CD4-positive, alpha-beta T cell treated with Interleukin-15 for 4 hours (primary cell): ENCODE measurements around the gene ANKS3.
A peak's percentile ranks its signal among the peaks of the same experiment; 100 is the strongest.

Experiments
- DNase-seq: peaks from one replicate; pipeline ENCODE4 v3.0.0-alpha.2; 2020; ENCODE audit warnings: low spot score

ANKS3 gene

DNA sequence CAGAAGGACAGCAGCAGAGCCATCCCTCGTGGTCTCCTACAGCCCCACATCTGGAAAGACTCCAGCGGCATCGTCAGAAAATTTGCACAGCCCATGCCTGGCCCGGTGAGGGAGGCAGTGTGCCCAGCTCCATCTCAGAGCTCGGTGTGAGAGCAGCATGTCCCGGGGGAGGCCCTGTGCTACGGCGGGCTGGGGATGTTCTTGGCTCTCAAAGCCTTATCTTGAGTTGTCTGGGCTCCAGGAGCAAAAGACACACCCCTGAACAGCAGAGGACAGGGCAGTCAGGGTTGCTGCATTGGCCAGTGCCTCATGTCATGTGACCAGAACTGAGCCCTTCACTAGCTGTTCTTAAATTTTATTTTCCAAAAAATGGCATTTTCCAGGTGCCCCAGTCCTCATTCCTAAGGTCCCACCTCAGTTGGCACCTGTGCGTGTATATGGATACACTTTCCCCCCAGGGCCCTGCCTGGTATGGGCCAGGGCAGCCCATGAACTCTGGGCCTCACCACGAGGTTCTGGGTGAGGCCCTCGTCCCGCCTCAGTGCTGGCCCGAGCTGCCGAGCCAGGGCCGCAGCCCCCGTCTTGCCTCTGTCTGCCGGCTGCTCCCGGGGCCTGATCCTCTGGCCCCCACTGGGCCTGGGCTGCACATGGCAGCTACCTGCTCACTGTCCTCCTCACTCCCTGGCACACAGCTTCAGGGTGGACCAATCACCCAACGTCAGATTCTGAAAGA, 37.7 kb downstream of the ANKS3 start:
- DNase-seq: no peak

GRCh38 chr16:4695473-4696171, 38.4 kb downstream of the ANKS3 start:
- no peak for DNase-seq

GRCh38 chr16:4694642-4695451, 39.2 kb downstream of the ANKS3 start:
- DNase-seq: no peak

DNA sequence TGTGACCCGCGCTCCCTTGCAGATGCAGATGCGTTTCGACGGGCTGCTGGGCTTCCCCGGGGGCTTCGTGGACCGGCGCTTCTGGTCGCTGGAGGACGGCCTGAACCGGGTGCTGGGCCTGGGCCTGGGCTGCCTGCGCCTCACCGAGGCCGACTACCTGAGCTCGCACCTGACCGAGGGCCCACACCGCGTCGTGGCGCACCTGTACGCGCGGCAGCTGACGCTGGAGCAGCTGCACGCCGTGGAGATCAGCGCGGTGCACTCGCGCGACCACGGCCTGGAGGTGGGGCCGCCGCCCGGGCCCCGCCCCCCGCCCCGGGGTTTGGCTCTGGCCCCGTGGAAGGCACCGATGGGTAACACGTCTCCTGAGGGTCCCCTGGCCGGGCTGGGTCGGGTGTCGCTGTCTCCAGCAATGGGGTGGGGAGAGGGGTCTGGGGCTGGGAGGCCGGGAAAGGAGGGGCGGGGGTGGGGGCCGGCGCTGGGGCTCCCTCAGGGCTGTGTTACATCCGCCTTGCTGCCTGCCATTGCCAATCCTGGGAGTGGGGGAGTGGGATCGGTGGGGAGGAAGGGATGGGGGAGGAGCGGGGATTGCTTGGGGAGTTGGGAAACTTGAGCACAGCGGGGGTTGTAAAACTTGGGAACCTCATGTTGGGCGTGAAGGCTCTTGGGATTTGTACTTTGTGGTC, 40.0 kb downstream of the ANKS3 start:
- DNase-seq: peak; percentile 54

DNA sequence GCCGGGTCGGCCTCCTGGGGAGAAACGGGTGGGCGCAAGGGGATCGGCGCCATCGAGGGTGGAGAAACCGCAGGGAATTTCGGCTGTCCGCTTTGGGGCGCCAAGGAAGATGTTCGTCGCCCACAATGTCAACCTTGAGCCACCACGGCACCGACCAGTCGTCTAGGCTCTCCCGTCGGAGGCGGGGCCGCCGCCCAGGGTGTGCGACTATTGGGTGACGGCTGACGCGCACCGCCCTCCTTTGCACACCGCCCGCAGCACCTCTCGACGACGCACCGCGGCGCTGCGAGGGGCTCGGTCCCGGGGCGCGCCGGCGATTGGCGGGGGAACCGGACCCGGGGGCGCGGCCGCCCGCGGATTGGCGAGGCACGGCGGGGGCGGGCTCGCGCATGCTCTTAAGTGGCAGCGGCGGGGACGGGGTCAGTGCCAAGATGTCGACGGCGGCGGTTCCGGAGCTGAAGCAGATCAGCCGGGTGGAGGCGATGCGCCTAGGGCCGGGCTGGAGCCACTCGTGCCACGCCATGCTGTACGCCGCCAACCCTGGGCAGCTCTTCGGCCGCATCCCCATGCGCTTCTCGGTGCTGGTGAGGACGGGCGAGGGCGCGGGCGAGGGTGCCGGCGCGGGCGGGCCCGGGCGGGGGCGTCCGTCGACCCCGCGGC, 40.6 kb downstream of the ANKS3 start, which contains the start of gene NUDT16L1:
Gene NUDT16L1 (plus strand): TSS at position 267 of the 660 bp plus-strand sequence. CDS start 165 bp downstream, at position 432.
- peak; percentile 96 for DNase-seq

GRCh38 chr16:4692460-4693295, 41.4 kb downstream of the ANKS3 start:
- no peak for DNase-seq

DNA sequence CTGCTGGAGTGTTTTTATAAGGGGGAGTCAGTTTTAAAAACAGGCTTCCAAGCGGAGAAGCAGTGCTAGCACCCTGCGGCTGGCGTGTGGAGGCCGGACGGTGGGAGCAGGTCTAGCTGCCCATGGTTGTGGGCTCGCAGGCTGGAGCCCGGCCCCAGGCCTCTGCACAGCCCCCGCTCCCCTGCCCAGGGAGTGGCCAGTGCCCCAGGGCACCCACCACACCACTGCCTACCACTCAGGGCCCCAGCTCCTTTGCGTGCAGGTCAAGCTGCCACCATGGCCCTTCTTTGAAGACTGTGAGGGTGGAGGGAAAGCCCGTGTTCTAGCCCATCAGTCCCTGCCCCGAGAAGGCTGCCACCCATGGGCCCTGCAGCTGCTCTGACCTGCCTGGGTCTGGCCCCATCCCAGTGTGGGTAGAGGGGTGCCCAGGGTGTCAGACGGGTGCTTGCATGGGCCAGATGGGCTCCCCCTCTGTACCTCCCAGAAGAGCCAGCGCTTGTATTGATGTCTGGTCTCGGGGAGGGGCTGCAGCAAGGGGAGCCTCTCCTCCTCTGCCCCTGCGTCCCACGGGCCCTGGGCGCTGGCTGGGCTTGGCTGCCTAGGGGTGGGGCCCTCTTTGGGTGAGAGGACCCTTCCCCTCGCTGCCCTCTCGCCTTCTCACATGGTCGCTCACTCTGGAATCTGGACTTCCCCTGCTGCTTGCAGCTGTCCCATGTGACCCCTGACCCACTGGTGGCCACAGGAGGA, 42.2 kb downstream of the ANKS3 start:
- no peak for DNase-seq

GRCh38 chr16:4690946-4691665, 43.0 kb downstream of the ANKS3 start:
- DNase-seq: no peak

DNA sequence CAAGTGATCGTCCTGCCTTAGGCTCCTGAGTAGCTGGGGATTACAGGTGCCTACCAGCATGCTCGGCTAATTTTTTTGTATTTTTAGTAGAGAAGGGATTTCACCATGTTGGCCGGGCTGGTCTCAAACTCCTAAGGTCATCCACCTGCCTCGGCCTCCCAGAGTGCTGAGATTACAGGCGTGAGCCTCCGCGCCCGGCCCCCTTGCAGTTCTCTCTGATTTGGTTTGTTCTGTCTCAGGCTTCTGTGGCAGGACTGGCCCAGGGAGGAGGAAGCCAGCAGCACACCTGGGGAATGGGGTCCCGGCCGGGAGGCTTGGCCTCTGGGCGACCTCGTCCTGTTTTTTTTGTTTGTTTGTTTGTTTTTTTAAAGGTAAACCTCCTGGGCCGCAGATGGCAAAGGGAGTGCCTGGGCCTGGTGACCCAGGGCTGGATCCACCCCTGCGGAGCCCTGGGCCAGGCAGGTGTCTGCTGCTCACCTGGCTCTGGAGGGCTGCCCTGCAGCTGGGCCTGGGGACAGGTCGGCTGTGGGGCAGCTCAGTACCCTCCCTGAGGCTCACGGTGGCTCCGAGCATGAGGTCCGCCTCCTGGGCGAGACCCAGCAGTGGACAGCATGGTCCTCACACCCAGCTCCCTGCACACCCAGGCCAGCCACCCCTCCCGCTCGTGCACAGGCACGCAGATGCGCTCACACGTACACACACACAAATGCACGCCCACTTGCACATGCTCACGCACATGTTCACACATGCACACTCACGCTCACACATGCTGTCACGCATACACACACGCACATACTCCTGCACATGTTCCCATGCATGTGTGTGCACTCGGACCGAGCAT, 44.0 kb downstream of the ANKS3 start:
- no peak for DNase-seq

GRCh38 chr16:4689091-4689671, 44.9 kb downstream of the ANKS3 start:
- DNase-seq: no peak

GRCh38 chr16:4688674-4689045, 45.4 kb downstream of the ANKS3 start:
- no peak for DNase-seq

DNA sequence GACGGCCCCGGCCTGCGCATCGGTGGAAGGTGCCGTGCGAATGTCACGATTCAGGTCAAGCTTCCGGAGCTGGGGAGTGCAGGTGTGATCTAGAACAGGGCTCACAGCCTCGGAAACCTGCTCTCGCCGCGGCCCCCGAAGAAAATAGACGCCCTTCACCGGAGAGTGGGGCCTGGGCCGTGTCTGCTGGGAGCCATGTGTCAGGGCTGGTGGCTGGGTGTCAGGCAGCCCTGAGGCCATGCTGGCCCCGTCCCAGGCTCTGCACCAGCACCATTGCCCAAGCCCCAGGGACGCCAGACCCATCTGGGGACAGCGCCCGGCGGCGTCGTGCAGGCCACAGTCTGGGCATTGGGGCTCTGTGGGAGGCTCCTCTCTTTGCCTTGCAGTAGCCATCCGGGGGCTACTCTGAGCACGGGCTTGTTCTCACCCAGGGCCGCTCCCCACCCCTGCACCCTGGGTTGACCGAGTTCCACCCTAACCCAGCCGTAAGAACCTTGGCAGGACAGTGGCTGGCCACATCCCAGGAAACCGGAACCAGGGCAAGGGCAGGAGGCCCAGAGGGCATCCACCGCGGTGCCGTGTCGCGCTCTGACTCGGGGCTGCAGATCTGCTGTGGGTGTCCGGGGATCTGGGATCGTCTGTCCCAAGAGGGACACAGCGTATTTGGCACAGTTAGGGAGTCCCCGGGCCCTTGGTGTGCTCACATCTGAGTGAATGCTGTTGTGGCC, 46.0 kb downstream of the ANKS3 start:
- DNase-seq: no peak

DNA sequence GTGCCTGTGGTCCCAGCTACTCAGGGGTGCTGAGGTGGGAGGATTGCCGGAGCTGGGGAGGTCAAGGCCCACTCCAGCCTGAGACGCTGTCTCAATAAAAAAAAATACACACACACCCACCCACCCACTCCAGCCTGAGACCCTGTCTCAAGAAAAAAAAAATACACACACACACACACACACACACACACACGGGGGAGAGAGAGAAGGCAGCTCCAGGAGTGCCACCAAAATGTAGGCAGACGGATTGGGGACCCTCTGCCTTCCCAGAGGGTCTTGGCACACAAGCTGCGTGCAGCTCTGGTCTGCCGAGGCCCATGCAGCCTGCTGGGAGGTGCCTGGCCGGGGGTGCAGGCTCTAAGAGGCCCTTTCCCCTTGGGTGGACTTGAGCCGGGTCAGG, 46.7 kb downstream of the ANKS3 start:
- DNase-seq: no peak

DNA sequence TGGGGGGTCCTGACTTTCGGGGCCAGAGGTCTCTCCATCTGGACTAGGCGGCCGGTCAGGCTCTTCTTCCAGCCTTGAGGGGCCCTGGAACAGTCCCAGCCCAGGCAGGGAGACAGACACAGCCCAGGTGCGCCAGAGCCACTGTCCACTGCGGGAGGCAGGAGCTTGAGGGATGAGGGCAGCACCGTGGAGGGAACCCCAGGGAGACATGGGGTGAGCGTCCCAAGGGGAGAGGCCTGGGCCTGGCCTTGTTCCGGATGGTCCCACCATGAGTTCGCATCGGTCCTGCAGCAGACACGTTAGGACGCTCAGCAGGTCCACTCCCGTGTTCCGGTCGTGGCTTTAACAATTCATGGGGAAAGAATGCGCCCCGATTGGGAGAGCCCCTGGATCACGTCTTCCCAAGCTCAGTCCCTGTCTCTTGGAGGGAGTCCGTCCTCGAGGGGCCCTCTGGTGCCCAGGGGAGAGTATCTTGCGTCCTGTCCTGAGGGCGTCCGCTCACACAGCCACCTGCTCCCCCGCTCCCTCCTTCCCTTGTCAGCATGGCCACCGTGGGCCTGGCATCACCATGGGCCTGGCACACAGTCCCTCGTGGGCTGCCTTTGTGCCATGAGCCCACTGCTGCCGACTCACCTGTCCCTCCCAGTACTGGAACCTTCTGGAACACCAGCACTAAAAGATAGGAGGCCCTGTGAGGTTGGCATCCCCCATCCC, 47.4 kb downstream of the ANKS3 start:
- DNase-seq: no peak

DNA sequence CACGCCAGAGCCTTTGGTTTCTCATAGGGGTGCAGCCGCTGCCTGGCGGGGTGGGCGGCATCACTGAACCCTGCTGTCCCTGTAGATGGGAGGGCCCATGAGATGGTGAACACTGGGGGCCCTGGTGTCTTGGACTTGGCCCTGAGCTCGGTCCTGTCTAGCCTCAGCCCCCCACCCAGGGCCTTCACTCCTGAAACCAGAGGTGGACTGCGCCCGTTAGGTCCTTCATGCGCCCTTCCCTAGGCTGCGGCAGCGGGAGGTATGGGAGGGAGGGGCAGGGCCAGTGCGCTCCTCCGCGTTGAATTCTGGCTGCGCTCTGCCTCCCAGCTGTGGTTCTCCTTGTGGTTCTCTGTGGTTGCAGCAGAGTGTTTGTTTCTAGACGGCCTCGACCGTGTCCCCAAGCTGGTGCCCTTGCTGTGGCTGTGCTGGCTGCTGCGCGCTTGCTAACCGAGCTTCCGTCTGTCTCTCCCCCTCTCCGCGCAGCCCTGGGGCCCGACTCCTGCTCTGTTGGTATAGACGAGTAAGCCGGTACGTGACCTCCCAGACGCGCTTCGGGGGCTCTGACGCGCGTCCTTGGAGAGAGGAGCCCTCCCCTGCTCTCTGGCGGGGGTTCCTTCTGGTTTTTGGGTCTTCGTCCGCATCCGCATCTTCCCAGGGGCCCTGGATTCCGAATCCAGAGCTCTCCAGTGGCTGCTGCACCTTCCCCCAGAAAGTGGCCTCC, 48.1 kb downstream of the ANKS3 start:
- no peak for DNase-seq

DNA sequence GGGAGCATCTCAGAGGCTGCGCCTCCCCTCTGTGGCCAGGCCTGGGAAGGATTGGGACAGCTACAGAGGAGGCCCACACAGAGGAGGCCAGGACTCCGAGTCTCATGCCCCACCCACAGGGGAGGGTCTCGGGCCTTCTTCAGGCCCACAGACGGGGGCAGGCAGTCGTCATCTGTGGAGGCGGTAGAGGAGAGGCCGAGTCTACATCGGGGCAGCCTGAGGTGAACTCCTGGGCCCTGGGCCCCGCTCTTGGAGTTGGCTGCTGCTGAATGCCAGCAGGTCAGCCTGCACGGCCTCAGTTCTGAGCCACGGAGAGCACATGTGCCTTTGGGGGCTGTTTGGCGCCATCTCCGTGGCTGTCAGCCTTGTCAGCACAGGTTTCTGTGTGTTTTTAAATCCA, 48.8 kb downstream of the ANKS3 start:
- no peak for DNase-seq
